Mucosa of descending colon (tissue), 3 donors: ENCODE data around the gene TPST1. TPM values are rescaled to one million over a fixed set of nuclear protein-coding genes. Genes with fewer than 3 reads are reported as not detected.

Experiments
- ATAC-seq: fragments of 200-7000 bp; cut with Tn5 transposase; one replicate; pipeline ENCODE4 v1.9.1; 2020; ENCODE audit warnings: mild to moderate bottlenecking, moderate library complexity
- DNase-seq, 3 donors: peaks; one replicate each; pipeline ENCODE4 v3.0.0-alpha.2; 2020
- H3K36me3 ChIP-seq: fragments of 200-600 bp; one replicate; pipeline ENCODE4 v1.8.0; 2021; ENCODE audit warnings: low read depth, mild to moderate bottlenecking
- H3K4me1 ChIP-seq: fragments of 200-600 bp; one replicate; pipeline ENCODE4 v1.8.0; 2021; ENCODE audit warnings: low read depth, mild to moderate bottlenecking
- H3K4me3 ChIP-seq: fragments of 200-600 bp; one replicate; pipeline ENCODE4 v1.8.0; 2021; ENCODE audit warnings: mild to moderate bottlenecking
- H3K9me3 ChIP-seq: fragments of 200-600 bp; one replicate; pipeline ENCODE4 v1.8.0; 2021; ENCODE audit warnings: mild to moderate bottlenecking
- intact Hi-C, 2 donors: fragments of 100-400 bp; cut with DNase I in 1 of 2; cut with micrococcal nuclease in 1 of 2; formaldehyde crosslinking; loops; one replicate each; pipeline versions ENCODE4 v1.11.0 to v1.11.1; 2022; cut with DNase I, micrococcal nuclease
- total RNA-seq, 3 donors: library from RNA; stranded (reverse); fragmentation: NEBNext Ultra II Directional in 2 of 3; extraction: Animal tissue kit (Norgen Biotek cat#: 25700) in 2 of 3; gene quantifications; one replicate each; pipeline versions ENCODE4 v1.2.1 to v1.2.4, GENCODE V29; 2021 to 2023
- TF ChIP-seq, protein P1 (sequence below): fragments of 200-600 bp; IDR thresholded peaks from one replicate; pipeline ENCODE4 v1.8.0; 2022; ENCODE audit warnings: antibody characterized with exemption, mild to moderate bottlenecking
- donor health status: DM: no; HTN: no; CAD: no; lungs with moderate emphysema.
- donor health status: DM: no; HTN: no; CAD: no.
- donor health status: DM: no; HTN: yes; CAD: no.

TPST1 gene
- total RNA-seq, 3 donors from 2014 or later, result 3.5 to 15.0 (median 8.5) TPM

GRCh38 chr7:66176914-66177313 lies 28.2 kb upstream of the TPST1 start:
- ATAC-seq, result no peak
- Histone ChIP-seq H3K9me3 (no peaks in the 10 kb centered on the region), H3K4me3 (no peak overlapping the region), H3K36me3 (no peaks in the 10 kb centered on the region), H3K4me1 (no peaks in the 10 kb centered on the region)
- TF ChIP-seq, protein P1, sequence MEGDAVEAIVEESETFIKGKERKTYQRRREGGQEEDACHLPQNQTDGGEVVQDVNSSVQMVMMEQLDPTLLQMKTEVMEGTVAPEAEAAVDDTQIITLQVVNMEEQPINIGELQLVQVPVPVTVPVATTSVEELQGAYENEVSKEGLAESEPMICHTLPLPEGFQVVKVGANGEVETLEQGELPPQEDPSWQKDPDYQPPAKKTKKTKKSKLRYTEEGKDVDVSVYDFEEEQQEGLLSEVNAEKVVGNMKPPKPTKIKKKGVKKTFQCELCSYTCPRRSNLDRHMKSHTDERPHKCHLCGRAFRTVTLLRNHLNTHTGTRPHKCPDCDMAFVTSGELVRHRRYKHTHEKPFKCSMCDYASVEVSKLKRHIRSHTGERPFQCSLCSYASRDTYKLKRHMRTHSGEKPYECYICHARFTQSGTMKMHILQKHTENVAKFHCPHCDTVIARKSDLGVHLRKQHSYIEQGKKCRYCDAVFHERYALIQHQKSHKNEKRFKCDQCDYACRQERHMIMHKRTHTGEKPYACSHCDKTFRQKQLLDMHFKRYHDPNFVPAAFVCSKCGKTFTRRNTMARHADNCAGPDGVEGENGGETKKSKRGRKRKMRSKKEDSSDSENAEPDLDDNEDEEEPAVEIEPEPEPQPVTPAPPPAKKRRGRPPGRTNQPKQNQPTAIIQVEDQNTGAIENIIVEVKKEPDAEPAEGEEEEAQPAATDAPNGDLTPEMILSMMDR, result no peak
- intact Hi-C loops, result no loop called here
- no peak for DNase-seq

DNA sequence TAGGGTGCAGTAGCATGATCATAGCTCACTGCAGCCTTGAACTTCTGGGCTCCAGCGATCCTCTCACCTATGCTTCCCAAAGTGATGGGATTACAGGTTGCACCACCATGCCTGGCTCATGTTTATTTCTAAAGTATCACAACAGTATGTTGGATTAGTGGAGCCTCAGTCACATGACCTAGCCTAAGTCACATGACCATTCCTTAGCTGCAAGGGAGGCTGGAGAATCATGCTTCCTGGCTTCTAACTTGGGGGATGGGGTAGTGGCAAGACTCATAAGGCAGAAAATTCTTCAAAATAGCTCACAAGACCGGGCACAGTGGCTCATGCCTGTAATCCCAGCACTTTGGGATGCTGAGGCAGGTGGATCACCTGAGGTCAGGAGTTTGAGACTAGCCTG lies 26.9 kb upstream of the TPST1 start:
- no peak overlapping the region for H3K4me3 ChIP-seq
- intact Hi-C loops, result no loop called here
- H3K9me3 ChIP-seq, result no peaks in the 10 kb centered on the region
- H3K36me3 ChIP-seq, result no peaks in the 10 kb centered on the region
- TF ChIP-seq, protein P1, result no peak
- H3K4me1 ChIP-seq, result no peaks in the 10 kb centered on the region
- ATAC-seq (no peak), DNase-seq (no peak)

GRCh38 chr7:66181329-66181728 lies 23.8 kb upstream of the TPST1 start:
- peaks cover 4% of the 10 kb centered on the region for H3K9me3 ChIP-seq
- DNase-seq (no peak), ATAC-seq (no peak)
- intact Hi-C loops, result no loop called here
- TF ChIP-seq, protein P1, result no peak
- no peaks in the 10 kb centered on the region for H3K4me1 ChIP-seq
- no peaks in the 10 kb centered on the region for H3K36me3 ChIP-seq
- H3K4me3 ChIP-seq, result no peak overlapping the region

- DNase-seq (no peak), ATAC-seq (no peak)
- Histone ChIP-seq H3K9me3 (peaks cover 4% of the 10 kb centered on the region), H3K4me1 (no peaks in the 10 kb centered on the region), H3K4me3 (no peak overlapping the region), H3K36me3 (no peaks in the 10 kb centered on the region)
- intact Hi-C loops, result no loop called here
- TF ChIP-seq, protein P1, result no peak
Measured at GRCh38 chr7:66181845-66182244, 23.3 kb upstream of the TPST1 start.

DNA sequence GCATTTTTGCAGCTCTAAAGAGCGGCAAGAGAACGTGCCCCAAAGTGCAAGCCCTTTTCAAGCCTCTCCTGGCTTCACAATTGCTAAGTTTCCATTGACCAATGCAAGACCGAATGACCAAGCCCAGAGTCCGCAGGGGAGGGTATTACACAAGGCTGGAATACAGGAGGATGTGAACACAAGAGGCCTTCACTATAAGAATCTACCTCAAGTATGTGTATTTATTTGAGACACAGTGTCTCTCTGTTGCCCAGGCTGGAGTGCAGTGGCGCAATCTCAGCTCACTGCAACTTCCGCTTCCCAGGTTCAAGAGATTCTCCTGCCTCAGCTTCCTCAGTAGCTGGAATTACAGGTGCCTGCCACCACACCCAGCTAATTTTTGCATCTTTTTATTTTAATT lies 22.2 kb upstream of the TPST1 start:
- TF ChIP-seq, protein P1, result no peak
- Histone ChIP-seq H3K9me3 (peaks cover 4% of the 10 kb centered on the region), H3K4me1 (no peaks in the 10 kb centered on the region), H3K36me3 (no peaks in the 10 kb centered on the region), H3K4me3 (no peak overlapping the region)
- ATAC-seq (no peak), DNase-seq (no peak)
- intact Hi-C loops, result no loop called here

GRCh38 chr7:66183700-66184099 lies 21.4 kb upstream of the TPST1 start:
- no peaks in the 10 kb centered on the region for H3K4me1 ChIP-seq
- intact Hi-C loops, result no loop called here
- no peaks in the 10 kb centered on the region for H3K36me3 ChIP-seq
- no peak for ATAC-seq
- peaks cover 4% of the 10 kb centered on the region for H3K9me3 ChIP-seq
- TF ChIP-seq, protein P1, result no peak
- no peak for DNase-seq
- no peak overlapping the region for H3K4me3 ChIP-seq
